ENCODE data around the gene CD70. TPM values are rescaled to one million over a fixed set of nuclear protein-coding genes. Genes with fewer than 3 reads are reported as not detected.
"Not testable (repeated sequence)": the region's sequence is repeated elsewhere in the genome, so short reads cannot be mapped to it uniquely, and the experiment has no call there.

The CD70 gene
- total RNA-seq (not detected), polyA plus RNA-seq (not detected)

- no peak for DNase-seq (ENCODE audit: extremely low spot score)
- Histone ChIP-seq H3K27ac (ENCODE audit: low read depth) (no peak within 1 kb of the TSS), H3K36me3 (ENCODE audit: insufficient read depth) (no peaks in the 10 kb centered on the region), H3K4me1 (ENCODE audit: insufficient read depth) (no peaks in the 10 kb centered on the region), H3K4me3 (ENCODE audit: low read depth, low read length) (no peak within 1 kb of the TSS)
- under 1% methylated on average over 35 of the region's 35 CpGs for WGBS
Observed at GRCh38 chr19:6590827-6591319, at the start of gene CD70. CD70 (minus strand) TSS chr19:6591150; CDS start chr19:6591002, 148 bp downstream.

- not testable (repeated sequence) for H3K27ac ChIP-seq (ENCODE audit: low read depth); H3K4me1 ChIP-seq (ENCODE audit: insufficient read depth); H3K4me3 ChIP-seq (ENCODE audit: low read depth, low read length); DNase-seq (ENCODE audit: extremely low spot score); H3K36me3 ChIP-seq (ENCODE audit: insufficient read depth)
- WGBS, result 75% methylated on average over 9 of the region's 9 CpGs
Observed at GRCh38 chr19:6640333-6640732, 49.4 kb upstream of the CD70 start.

GRCh38 chr19:6639439-6639838 lies 48.5 kb upstream of the CD70 start:
- no peak overlapping the region for H3K4me3 ChIP-seq (ENCODE audit: low read depth, low read length)
- no peak overlapping the region for H3K27ac ChIP-seq (ENCODE audit: low read depth)
- no peak for DNase-seq (ENCODE audit: extremely low spot score)
- 73% methylated on average over 4 of the region's 4 CpGs for WGBS
- no peaks in the 10 kb centered on the region for H3K36me3 ChIP-seq (ENCODE audit: insufficient read depth)
- H3K4me1 ChIP-seq (ENCODE audit: insufficient read depth), result no peaks in the 10 kb centered on the region

GRCh38 chr19:6633456-6633813 lies 42.5 kb upstream of the CD70 start:
- DNase-seq (ENCODE audit: extremely low spot score), result not testable (repeated sequence)

GRCh38 chr19:6632747-6633455 lies 42.0 kb upstream of the CD70 start:
- H3K4me1 ChIP-seq (ENCODE audit: insufficient read depth); H3K36me3 ChIP-seq (ENCODE audit: insufficient read depth); DNase-seq (ENCODE audit: extremely low spot score); H3K4me3 ChIP-seq (ENCODE audit: low read depth, low read length); H3K27ac ChIP-seq (ENCODE audit: low read depth): not testable (repeated sequence)
- WGBS, result 53% methylated on average over 26 of the region's 26 CpGs

More at GRCh38 chr19:6633456-6633813, 42.5 kb upstream of the CD70 start:
- not testable (repeated sequence) for H3K36me3 ChIP-seq (ENCODE audit: insufficient read depth); H3K4me3 ChIP-seq (ENCODE audit: low read depth, low read length); H3K27ac ChIP-seq (ENCODE audit: low read depth); H3K4me1 ChIP-seq (ENCODE audit: insufficient read depth)
- 87% methylated on average over 4 of the region's 4 CpGs for WGBS

- Histone ChIP-seq H3K4me3 (ENCODE audit: low read depth, low read length) (no peak overlapping the region), H3K27ac (ENCODE audit: low read depth) (no peak overlapping the region), H3K36me3 (ENCODE audit: insufficient read depth) (no peaks in the 10 kb centered on the region), H3K4me1 (ENCODE audit: insufficient read depth) (no peaks in the 10 kb centered on the region)
- 43% methylated on average over 12 of the region's 12 CpGs for WGBS
- DNase-seq (ENCODE audit: extremely low spot score), result peak; percentile 7
Observed at GRCh38 chr19:6632002-6632621, 41.2 kb upstream of the CD70 start.

- H3K4me3 ChIP-seq (ENCODE audit: low read depth, low read length), result no peak overlapping the region
- H3K27ac ChIP-seq (ENCODE audit: low read depth), result no peak overlapping the region
- no peak for DNase-seq (ENCODE audit: extremely low spot score)
- no peaks in the 10 kb centered on the region for H3K4me1 ChIP-seq (ENCODE audit: insufficient read depth)
- H3K36me3 ChIP-seq (ENCODE audit: insufficient read depth), result no peaks in the 10 kb centered on the region
Observed at GRCh38 chr19:6626764-6627163, 35.8 kb upstream of the CD70 start.

- DNase-seq (ENCODE audit: extremely low spot score), result no peak
- no peaks in the 10 kb centered on the region for H3K36me3 ChIP-seq (ENCODE audit: insufficient read depth)
- no peaks in the 10 kb centered on the region for H3K4me1 ChIP-seq (ENCODE audit: insufficient read depth)
- 62% methylated on average over 2 of the region's 2 CpGs for WGBS
- no peak overlapping the region for H3K27ac ChIP-seq (ENCODE audit: low read depth)
- no peak overlapping the region for H3K4me3 ChIP-seq (ENCODE audit: low read depth, low read length)
Observed at GRCh38 chr19:6617374-6617773, 26.4 kb upstream of the CD70 start.

GRCh38 chr19:6616011-6616410 lies 25.1 kb upstream of the CD70 start:
- Histone ChIP-seq H3K36me3 (ENCODE audit: insufficient read depth) (no peaks in the 10 kb centered on the region), H3K4me3 (ENCODE audit: low read depth, low read length) (no peak overlapping the region), H3K4me1 (ENCODE audit: insufficient read depth) (no peaks in the 10 kb centered on the region), H3K27ac (ENCODE audit: low read depth) (no peak overlapping the region)
- DNase-seq (ENCODE audit: extremely low spot score), result no peak
- WGBS, result 82% methylated on average over 6 of the region's 6 CpGs

GRCh38 chr19:6613711-6614110 lies 22.8 kb upstream of the CD70 start:
- no peak for DNase-seq (ENCODE audit: extremely low spot score)
- 73% methylated on average over 6 of the region's 6 CpGs for WGBS

GRCh38 chr19:6610934-6611852 lies 20.2 kb upstream of the CD70 start:
- DNase-seq (ENCODE audit: extremely low spot score), result no peak
- Histone ChIP-seq H3K4me1 (ENCODE audit: insufficient read depth) (no peaks in the 10 kb centered on the region), H3K27ac (ENCODE audit: low read depth) (no peak overlapping the region), H3K4me3 (ENCODE audit: low read depth, low read length) (no peak overlapping the region), H3K36me3 (ENCODE audit: insufficient read depth) (no peaks in the 10 kb centered on the region)
- WGBS, result 41% methylated on average over 7 of the region's 7 CpGs

More at GRCh38 chr19:6613711-6614110, 22.8 kb upstream of the CD70 start:
- Histone ChIP-seq H3K4me3 (ENCODE audit: low read depth, low read length) (no peak overlapping the region), H3K36me3 (ENCODE audit: insufficient read depth) (no peaks in the 10 kb centered on the region), H3K27ac (ENCODE audit: low read depth) (no peak overlapping the region), H3K4me1 (ENCODE audit: insufficient read depth) (no peaks in the 10 kb centered on the region)

GRCh38 chr19:6608940-6609339 lies 18.0 kb upstream of the CD70 start:
- no peaks in the 10 kb centered on the region for H3K4me1 ChIP-seq (ENCODE audit: insufficient read depth)
- no peak for DNase-seq (ENCODE audit: extremely low spot score)
- WGBS, result 62% methylated on average over 5 of the region's 5 CpGs
- H3K4me3 ChIP-seq (ENCODE audit: low read depth, low read length), result no peak overlapping the region
- no peak overlapping the region for H3K27ac ChIP-seq (ENCODE audit: low read depth)
- no peaks in the 10 kb centered on the region for H3K36me3 ChIP-seq (ENCODE audit: insufficient read depth)

- not testable (repeated sequence) for H3K4me3 ChIP-seq (ENCODE audit: low read depth, low read length); H3K4me1 ChIP-seq (ENCODE audit: insufficient read depth); H3K36me3 ChIP-seq (ENCODE audit: insufficient read depth); H3K27ac ChIP-seq (ENCODE audit: low read depth); DNase-seq (ENCODE audit: extremely low spot score)
- WGBS, result 83% methylated on average over 9 of the region's 9 CpGs
Observed at GRCh38 chr19:6608146-6608545, 17.2 kb upstream of the CD70 start.
